ENCODE data around the gene CLDN20.

DNA sequence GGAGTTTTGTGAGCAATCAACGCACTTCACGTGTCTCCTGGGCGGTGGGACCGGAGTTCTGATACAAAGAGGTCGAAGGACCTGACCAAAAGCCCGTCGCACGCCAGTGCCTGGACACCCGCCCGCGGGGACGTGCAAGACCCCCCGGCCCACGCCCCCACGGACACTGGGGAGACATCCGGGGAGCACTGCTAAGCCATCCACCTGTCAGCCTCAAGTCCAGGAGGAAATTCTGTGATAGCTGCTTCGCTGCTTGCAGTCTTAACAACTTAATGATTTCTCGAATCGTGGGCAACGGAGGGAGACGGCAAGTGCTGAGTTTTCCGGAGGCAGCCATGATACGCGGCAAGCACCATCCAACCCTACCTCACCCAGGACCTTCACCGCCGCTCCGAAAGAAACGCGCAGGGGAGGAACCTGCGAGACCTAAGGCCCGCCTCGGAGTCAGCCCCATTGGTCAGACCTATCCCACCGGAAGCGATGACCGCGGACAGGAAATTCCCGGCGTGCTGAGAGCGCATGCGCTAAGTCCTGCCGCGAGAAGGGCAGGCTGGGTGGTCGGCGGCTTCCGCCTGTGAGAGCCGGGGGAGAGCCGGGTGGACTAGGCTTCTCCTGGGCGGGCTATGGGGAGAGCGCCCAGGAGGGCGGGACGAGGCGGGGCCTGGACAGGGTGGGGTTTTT, 50.4 kb downstream of the CLDN20 start, which contains the start of gene TFB1M:
- TF ChIP-seq, protein P1, sequence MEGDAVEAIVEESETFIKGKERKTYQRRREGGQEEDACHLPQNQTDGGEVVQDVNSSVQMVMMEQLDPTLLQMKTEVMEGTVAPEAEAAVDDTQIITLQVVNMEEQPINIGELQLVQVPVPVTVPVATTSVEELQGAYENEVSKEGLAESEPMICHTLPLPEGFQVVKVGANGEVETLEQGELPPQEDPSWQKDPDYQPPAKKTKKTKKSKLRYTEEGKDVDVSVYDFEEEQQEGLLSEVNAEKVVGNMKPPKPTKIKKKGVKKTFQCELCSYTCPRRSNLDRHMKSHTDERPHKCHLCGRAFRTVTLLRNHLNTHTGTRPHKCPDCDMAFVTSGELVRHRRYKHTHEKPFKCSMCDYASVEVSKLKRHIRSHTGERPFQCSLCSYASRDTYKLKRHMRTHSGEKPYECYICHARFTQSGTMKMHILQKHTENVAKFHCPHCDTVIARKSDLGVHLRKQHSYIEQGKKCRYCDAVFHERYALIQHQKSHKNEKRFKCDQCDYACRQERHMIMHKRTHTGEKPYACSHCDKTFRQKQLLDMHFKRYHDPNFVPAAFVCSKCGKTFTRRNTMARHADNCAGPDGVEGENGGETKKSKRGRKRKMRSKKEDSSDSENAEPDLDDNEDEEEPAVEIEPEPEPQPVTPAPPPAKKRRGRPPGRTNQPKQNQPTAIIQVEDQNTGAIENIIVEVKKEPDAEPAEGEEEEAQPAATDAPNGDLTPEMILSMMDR (IDR thresholded peaks at IDR 0.05; ENCODE audit: insufficient read depth, low read length, poor library complexity, severe bottlenecking): no peak
- no peak for TF ChIP-seq EZH2phosphoT487 (conservative IDR thresholded peaks at IDR 0.05; ENCODE audit: low read length)

Data from SU-DHL-6 (cell line).